Measurements from ENCODE around the gene ADAT1. TPM values are rescaled to one million over a fixed set of nuclear protein-coding genes. Genes with fewer than 3 reads are reported as not detected.

The ADAT1 gene
- total and polyA plus RNA-seq, 2 of the 13 experiments (the other 11 are each of a cell fraction or from before 2014, with no cell fraction given): 18.4 to 40.8 TPM

- 97% methylated on average over 2 of the region's 2 CpGs for WGBS (ENCODE audit: low lambda C conversion rate)
- no peak for FAIRE-seq
- Histone ChIP-seq H3K27ac (ENCODE audit: extremely low read length, insufficient read depth, low read length) (no peak overlapping the region), H3K27me3 (ENCODE audit: control insufficient read depth in 1 of 2, insufficient read depth in 2 of 2, low read length in 2 of 2) (no peaks in the 10 kb centered on the region), H2AFZ (ENCODE audit: low read length) (no peak overlapping the region), H3K4me2 (ENCODE audit: low read depth, low read length) (no peak overlapping the region), H3K79me2 (ENCODE audit: insufficient read depth, low read length) (no peaks in the 10 kb centered on the region), H4K20me1 (ENCODE audit: insufficient read depth, low read length) (no peaks in the 10 kb centered on the region), H3K36me3 (replicated peaks in 1 of 2; ENCODE audit: control insufficient read depth in 1 of 2, insufficient read depth in 2 of 2, low read length in 2 of 2) (peaks cover 11 to 49% of the 10 kb centered on the region in 2 experiments), H3K4me3 (replicated peaks in 1 of 3; ENCODE audit: insufficient read depth in 1 of 3, low read depth in 2 of 3, low read length in 3 of 3) (no peak overlapping the region), H3K4me1 (ENCODE audit: insufficient read depth, low read length) (no peaks in the 10 kb centered on the region), H3K9me3 (ENCODE audit: low read length) (no peaks in the 10 kb centered on the region), H3K9ac (ENCODE audit: insufficient read depth, low read depth, low read length) (no peak overlapping the region)
- in situ Hi-C loops (cut with HindIII; ENCODE audit: extremely low pct_ligation_motif_present, low pct_unique_long_range_greater_than_20kb) (no loop called here), intact Hi-C loops (cut with micrococcal nuclease; ENCODE audit: unreplicated experiment) (no loop called here)
- POLR2A ChIA-PET: no interaction called here
- BruUV-seq (replicated peaks): no TSS peak
- no peak for DNase-seq (ENCODE audit: low spot score)
- no peak for ATAC-seq
- TF ChIP-seq ZNF441 (CRISPR knock-in tag; IDR thresholded peaks at IDR 0.05; ENCODE audit: borderline replicate concordance) (no peak), PHF20 (CRISPR knock-in tag; IDR thresholded peaks at IDR 0.05) (no peak), BRCA1 (CRISPR knock-in tag; IDR thresholded peaks at IDR 0.05) (no peak), HOXA3 (CRISPR knock-in tag; IDR thresholded peaks at IDR 0.05) (no peak), CC2D1A (CRISPR knock-in tag; IDR thresholded peaks at IDR 0.05) (no peak), TFAP4 (IDR thresholded peaks at IDR 0.05; ENCODE audit: borderline replicate concordance, low read depth) (no peak), ZFY (CRISPR knock-in tag; IDR thresholded peaks at IDR 0.05) (no peak), TIGD3 (CRISPR knock-in tag; IDR thresholded peaks at IDR 0.05; ENCODE audit: borderline replicate concordance) (no peak), HNRNPK (IDR thresholded peaks at IDR 0.05; ENCODE audit: low read depth, low read length, poor library complexity, severe bottlenecking) (no peak), DNMT3B (CRISPR knock-in tag; conservative IDR thresholded peaks at IDR 0.05) (no peak), PITX1 (CRISPR knock-in tag; IDR thresholded peaks at IDR 0.05) (no peak), ZNF367 (CRISPR knock-in tag; IDR thresholded peaks at IDR 0.05; ENCODE audit: borderline replicate concordance) (no peak), ZNF431 (CRISPR knock-in tag; IDR thresholded peaks at IDR 0.05; ENCODE audit: borderline replicate concordance, low read depth) (no peak)
- CTCF ChIA-PET (ENCODE audit: low intra/inter-chr PET ratio, low total read pairs): no interaction called here
Measured at GRCh38 chr16:75578725-75579124, 44.4 kb downstream of the ADAT1 start.
